ENCODE data around the gene RABAC1. TPM values are rescaled to one million over a fixed set of nuclear protein-coding genes. Genes with fewer than 3 reads are reported as not detected.

The RABAC1 gene
- total and polyA plus RNA-seq, 10 of the 15 experiments (the other 5 are each of a cell fraction or from before 2014, with no cell fraction given), result 10.9 to 115 (median 49.2) TPM

- DNase-seq (ENCODE audit: low read depth, low spot score), result no peak
- TF ChIP-seq TCF12 (IDR thresholded peaks at IDR 0.05; ENCODE audit: low read depth, low read length), result no peak
- TF ChIP-seq ZNF217 (IDR thresholded peaks at IDR 0.05), result no peak
- peak; percentile 27; the same call in 1 of the 2 replicates for TF ChIP-seq MTA2 (IDR thresholded peaks at IDR 0.05; ENCODE audit: low read depth)
- TF ChIP-seq RBBP5 (conservative IDR thresholded peaks at IDR 0.05), result no peak
- no peak for TF ChIP-seq ZNF687 (IDR thresholded peaks at IDR 0.05)
- TF ChIP-seq SMAD1 (IDR thresholded peaks at IDR 0.05; ENCODE audit: low read depth, partially characterized antibody), result no peak
- TF ChIP-seq SPI1 (IDR thresholded peaks at IDR 0.05; ENCODE audit: borderline replicate concordance, insufficient read depth, low read depth, low read length), result peak; percentile 44; the same call in 1 of the 2 replicates
- TF ChIP-seq RAD51 (IDR thresholded peaks at IDR 0.05), result peak; percentile 72
- no peak for TF ChIP-seq WRNIP1 (IDR thresholded peaks at IDR 0.05; ENCODE audit: borderline replicate concordance, low read depth, low read length)
- no peak for TF ChIP-seq SP1 (IDR thresholded peaks at IDR 0.05; ENCODE audit: low read depth, low read length)
- TF ChIP-seq ZNF274 (IDR thresholded peaks at IDR 0.05; ENCODE audit: insufficient read depth, insufficient read length), result no peak
- TF ChIP-seq USF2 (IDR thresholded peaks at IDR 0.05; ENCODE audit: borderline replicate concordance, low read depth, low read length), result no peak
- no peak for TF ChIP-seq SUZ12 (IDR thresholded peaks at IDR 0.05; ENCODE audit: unreplicated experiment)
- no peak for TF ChIP-seq MEF2B (IDR thresholded peaks at IDR 0.05; ENCODE audit: partially characterized antibody, poor library complexity, severe bottlenecking)
- TF ChIP-seq KAT2A (conservative IDR thresholded peaks at IDR 0.05; ENCODE audit: control insufficient read depth, low read depth, low read length), result no peak
- no peak for TF ChIP-seq ATF3 (IDR thresholded peaks at IDR 0.05; ENCODE audit: borderline replicate concordance, extremely low read depth, low read depth, low read length)
Measured at GRCh38 chr19:41957838-41958366, 1.2 kb downstream of the RABAC1 start.

More at GRCh38 chr19:41957838-41958366, 1.2 kb downstream of the RABAC1 start:
- peak; percentile 88 for FAIRE-seq
- ChIA-PET RAD21 (ENCODE audit: unreplicated experiment) (interaction anchor here (0.9 to 2.4 kb wide), 6 partner anchors 12 to 164 kb away, joined by 3 to 9 read pairs (median 6); partner anchors contain the start of gene RPS19), SMC1A (ENCODE audit: uncharacterized antibody, unreplicated experiment) (interaction anchor here (1.1 to 1.6 kb wide), 7 partner anchors 13 to 165 kb away, joined by 3 to 12 read pairs (median 4); partner anchors contain the start of gene RPS19), POLR2A (interaction anchor here (2.7 to 2.9 kb wide), 2 partner anchors 12 to 98 kb away, joined by 16 to 20 read pairs; partner anchors contain the start of gene RPS19), CTCF (interaction anchor here (0.5 to 4.8 kb wide), 18 partner anchors 13 to 389 kb away, joined by 3 to 51 read pairs (median 4); partner anchors contain the start of genes CEACAM3 and RPS19)
- Histone ChIP-seq H3K4me2 (ENCODE audit: control insufficient read depth, insufficient read depth) (peak overlapping the region; percentile 86), H3K79me2 (ENCODE audit: control insufficient read depth, insufficient read depth, low read length) (no peaks in the 10 kb centered on the region), H4K20me1 (ENCODE audit: control insufficient read depth, insufficient read depth) (no peaks in the 10 kb centered on the region), H2AFZ (ENCODE audit: control insufficient read depth, low read depth, low read length) (no peak overlapping the region), H3K27me3 (replicated peaks in 1 of 2; ENCODE audit: control insufficient read depth in 2 of 2, insufficient read depth in 2 of 2, low read length in 1 of 2) (no peaks in the 10 kb centered on the region), H3K9me3 (replicated peaks; ENCODE audit: control insufficient read depth, insufficient read depth, low read length) (no peaks in the 10 kb centered on the region), H3K27ac (ENCODE audit: control insufficient read depth, insufficient read depth) (no peak overlapping the region), H3K9ac (ENCODE audit: control insufficient read depth, insufficient read depth, low read length) (no peak overlapping the region; the same call in 1 of the 2 replicates), H3K36me3 (ENCODE audit: control insufficient read depth in 2 of 2, insufficient read depth in 2 of 2, low read length in 1 of 2) (no peaks in the 10 kb centered on the region), H3K4me1 (ENCODE audit: control insufficient read depth, insufficient read depth, low read length) (peaks cover 12% of the 10 kb centered on the region), H3K4me3 (peak overlapping the region; percentile 89; the same call in 1 of the 2 replicates)
- intact Hi-C loops (cut with micrococcal nuclease; ENCODE audit: unreplicated experiment), result loop anchor here (5.0 kb wide), 1 partner anchor 166 kb away; no protein-coding TSS in a partner anchor
- BruUV-seq (replicated peaks), result no TSS peak
- peak; percentile 74 for ATAC-seq
- in situ Hi-C loops (cut with MboI), result no loop called here
- WGBS (ENCODE audit: insufficient coverage, insufficient replicate concordance, low lambda C conversion rate, missing lambda C conversion rate), result 0% methylated on average over 10 of the region's 10 CpGs
